Esophagus (tissue), 2 donors: ENCODE data around the gene CDC16. TPM values are rescaled to one million over a fixed set of nuclear protein-coding genes. Genes with fewer than 3 reads are reported as not detected.
"Not testable (repeated sequence)": the region's sequence is repeated elsewhere in the genome, so short reads cannot be mapped to it uniquely, and the experiment has no call there.

Experiments used
- H3K27ac ChIP-seq, 2 donors: one replicate each; pipeline ENCODE4 v1.5.1; 2013; ENCODE audit warnings: low read depth in 2 of 2, mild to moderate bottlenecking in 2 of 2, inconsistent platforms in 1 of 2, low read length in 1 of 2, moderate library complexity in 1 of 2
- H3K27me3 ChIP-seq, 2 donors: one replicate each; pipeline ENCODE4 v1.6.1; 2013; ENCODE audit warnings: low read length in 2 of 2, control low read depth in 1 of 2, mild to moderate bottlenecking in 1 of 2; ENCODE audit not compliant: insufficient read depth in 2 of 2, control insufficient read depth in 1 of 2
- H3K36me3 ChIP-seq, 2 donors: one replicate each; pipeline ENCODE4 v1.6.1; 2013; ENCODE audit warnings: low read length in 1 of 2; ENCODE audit not compliant: control insufficient read depth in 2 of 2, insufficient read depth in 2 of 2
- H3K4me1 ChIP-seq, 2 donors: one replicate each; pipeline ENCODE4 v1.6.1; 2013; ENCODE audit warnings: low read length in 1 of 2; ENCODE audit not compliant: control insufficient read depth in 2 of 2, insufficient read depth in 2 of 2
- H3K4me3 ChIP-seq, 2 donors: one replicate each; pipeline ENCODE4 v1.5.1; 2013; ENCODE audit warnings: low read length in 2 of 2, mild to moderate bottlenecking in 2 of 2, low read depth in 1 of 2, moderate library complexity in 1 of 2
- H3K9me3 ChIP-seq, 2 donors: one replicate each; pipeline ENCODE4 v1.6.1; 2013; ENCODE audit warnings: mild to moderate bottlenecking in 2 of 2, low read depth in 1 of 2, low read length in 1 of 2, moderate library complexity in 1 of 2; ENCODE audit not compliant: control insufficient read depth in 2 of 2, insufficient read depth in 1 of 2
- WGBS, 2 donors: extraction: QIAGEN DNeasy Blood & Tissue Kit; methylation state at CpG; one replicate each; pipeline ENCODE4 v1.1.7; 2013; 5-methylcytosine and 5-hydroxymethylcytosine counted together
- polyA plus RNA-seq, 2 donors: library from polyadenylated mRNA; stranded (reverse); fragments of 200-250 nt; gene quantifications; one replicate each; pipeline ENCODE4 v1.2.3, GENCODE V29; 2013
- donor health status: healthy with polysubstance abuse.
- donor health status: Bipolar disorder and iron deficiency.

The CDC16 gene
- polyA plus RNA-seq, 2 donors = 33.4 to 36.1 TPM

- no peaks in the 10 kb centered on the region for H3K27me3 ChIP-seq
- no peaks in the 10 kb centered on the region for H3K4me1 ChIP-seq
- H3K36me3 ChIP-seq = peaks cover 5 to 10% of the 10 kb centered on the region in 2 donors
- H3K27ac ChIP-seq = no peak overlapping the region
- 65 to 69% methylated on average over 4 of the region's 4 CpGs for WGBS, 2 donors
- H3K9me3 ChIP-seq = no peaks in the 10 kb centered on the region
- H3K4me3 ChIP-seq = peak overlapping the region in 1 of 2 donors; percentile 82
Observed at GRCh38 chr13:114236227-114236626, 1.5 kb downstream of the CDC16 start.

DNA sequence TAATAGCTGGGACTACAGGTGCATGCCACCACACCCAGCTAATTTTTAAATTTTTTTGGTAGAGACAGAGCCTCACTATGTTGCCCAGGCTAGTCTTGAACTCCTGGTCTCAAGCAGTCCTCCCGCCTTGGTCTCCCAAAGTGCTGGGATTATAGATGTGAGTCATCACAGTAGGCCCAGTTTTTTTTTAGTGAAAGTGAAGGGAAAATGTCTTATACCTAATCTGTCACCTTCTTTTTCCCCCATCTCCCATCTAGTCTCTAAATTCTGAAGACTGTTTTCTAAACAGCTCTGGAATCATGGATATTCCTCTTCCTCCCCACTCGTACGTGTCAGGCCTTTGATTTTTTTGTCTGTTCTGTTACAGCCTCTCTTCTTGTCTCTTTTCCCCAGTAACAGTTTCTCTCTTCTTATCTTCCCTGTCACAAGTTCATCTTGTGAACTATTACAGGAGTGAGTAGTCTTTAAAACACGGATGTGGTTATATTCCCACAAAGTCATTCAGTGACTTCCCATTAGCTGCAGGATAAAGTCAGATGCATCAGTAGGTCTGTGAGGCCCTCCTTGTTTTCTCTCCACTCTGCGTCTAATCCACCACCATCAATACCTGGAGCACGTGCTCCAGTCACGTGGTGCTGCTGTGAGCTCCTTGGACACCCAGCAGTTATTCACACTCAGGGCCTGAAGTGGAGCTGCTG, 2.9 kb downstream of the CDC16 start:
- peaks cover 8 to 14% of the 10 kb centered on the region in 2 donors for H3K36me3 ChIP-seq
- WGBS, 2 donors = 87 to 93% methylated on average over 7 of the region's 7 CpGs
- no peaks in the 10 kb centered on the region for H3K27me3 ChIP-seq

DNA sequence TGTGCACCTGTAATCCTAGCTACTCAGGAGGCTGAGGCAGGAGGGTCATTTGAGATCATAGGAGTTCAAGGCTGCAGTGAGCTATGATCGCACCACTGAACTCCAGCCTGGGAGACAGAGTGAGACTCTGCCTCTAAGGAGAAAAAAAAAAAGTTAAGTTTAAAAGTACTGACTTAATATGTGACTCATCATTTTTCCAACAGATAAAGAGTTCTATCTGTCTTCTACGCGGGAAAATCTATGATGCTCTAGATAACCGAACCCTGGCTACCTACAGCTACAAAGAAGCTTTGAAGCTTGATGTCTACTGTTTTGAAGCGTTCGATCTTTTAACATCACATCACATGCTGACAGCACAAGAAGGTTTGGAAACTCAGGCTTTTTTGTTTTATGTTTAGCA, 7.2 kb downstream of the CDC16 start:
- Histone ChIP-seq H3K4me1 (no peaks in the 10 kb centered on the region), H3K27me3 (no peaks in the 10 kb centered on the region), H3K4me3 (no peak overlapping the region), H3K9me3 (no peaks in the 10 kb centered on the region), H3K27ac (no peak overlapping the region), H3K36me3 (peaks cover 13 to 24% of the 10 kb centered on the region in 2 donors)
- WGBS, 2 donors = 88 to 93% methylated on average over 6 of the region's 6 CpGs

More for the DNA sequence above, 2.9 kb downstream of the CDC16 start:
- no peaks in the 10 kb centered on the region for H3K9me3 ChIP-seq
- H3K4me1 ChIP-seq = no peaks in the 10 kb centered on the region
- H3K4me3 ChIP-seq = no peak overlapping the region
- H3K27ac ChIP-seq = no peak overlapping the region

DNA sequence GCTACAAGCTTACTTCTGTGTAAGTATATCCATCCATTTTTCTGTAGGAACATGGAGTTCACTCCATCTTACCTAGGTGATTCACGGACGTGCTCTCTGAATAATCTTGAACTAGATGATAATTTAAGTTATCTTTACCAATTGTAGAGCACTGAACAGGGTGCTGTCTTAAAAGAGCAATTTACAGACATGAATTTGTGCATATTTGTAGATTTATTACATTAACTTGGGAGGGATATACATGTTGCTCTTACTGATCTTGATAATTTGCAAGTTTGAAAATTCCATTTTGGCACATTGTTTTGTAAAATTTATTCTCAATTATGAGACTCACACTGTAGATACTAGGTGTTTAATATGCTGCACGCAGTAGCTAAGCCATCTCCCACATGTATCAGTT, 9.3 kb downstream of the CDC16 start:
- Histone ChIP-seq H3K4me3 (no peak overlapping the region), H3K27me3 (no peaks in the 10 kb centered on the region), H3K27ac (no peak overlapping the region), H3K36me3 (peaks cover 11 to 18% of the 10 kb centered on the region in 2 donors), H3K9me3 (no peaks in the 10 kb centered on the region), H3K4me1 (no peaks in the 10 kb centered on the region)
- WGBS, 2 donors = 92 to 93% methylated on average over 3 of the region's 3 CpGs

- Histone ChIP-seq H3K27ac (no peak overlapping the region), H3K9me3 (no peaks in the 10 kb centered on the region), H3K27me3 (no peaks in the 10 kb centered on the region), H3K36me3 (peaks cover 11 to 15% of the 10 kb centered on the region in 2 donors), H3K4me1 (no peaks in the 10 kb centered on the region), H3K4me3 (no peak overlapping the region)
- 78 to 83% methylated on average over 5 of the region's 5 CpGs for WGBS, 2 donors
Observed at GRCh38 chr13:114244637-114245036, 9.9 kb downstream of the CDC16 start.

- Histone ChIP-seq H3K27ac (no peak overlapping the region), H3K36me3 (peaks cover 11 to 13% of the 10 kb centered on the region in 2 donors), H3K4me3 (no peak overlapping the region), H3K27me3 (no peaks in the 10 kb centered on the region), H3K4me1 (no peaks in the 10 kb centered on the region), H3K9me3 (no peaks in the 10 kb centered on the region)
- 79 to 85% methylated on average over 3 of the region's 3 CpGs for WGBS, 2 donors
Observed at GRCh38 chr13:114248011-114248410, 13.3 kb downstream of the CDC16 start.

GRCh38 chr13:114249077-114249476, 14.4 kb downstream of the CDC16 start:
- Histone ChIP-seq H3K36me3 (peaks cover 11 to 13% of the 10 kb centered on the region in 2 donors), H3K4me3 (no peak overlapping the region), H3K27ac (no peak overlapping the region), H3K9me3 (no peaks in the 10 kb centered on the region), H3K27me3 (no peaks in the 10 kb centered on the region), H3K4me1 (no peaks in the 10 kb centered on the region)
- 64% methylated on average over 7 of the region's 7 CpGs for WGBS, 2 donors

- H3K4me3 ChIP-seq, H3K27me3 ChIP-seq, H3K27ac ChIP-seq, H3K4me1 ChIP-seq, H3K9me3 ChIP-seq, H3K36me3 ChIP-seq: not testable (repeated sequence)
- WGBS, 2 donors = 96 to 100% methylated on average over 1 of the region's 1 CpG
Observed at GRCh38 chr13:114251639-114252440, 17.1 kb downstream of the CDC16 start.

DNA sequence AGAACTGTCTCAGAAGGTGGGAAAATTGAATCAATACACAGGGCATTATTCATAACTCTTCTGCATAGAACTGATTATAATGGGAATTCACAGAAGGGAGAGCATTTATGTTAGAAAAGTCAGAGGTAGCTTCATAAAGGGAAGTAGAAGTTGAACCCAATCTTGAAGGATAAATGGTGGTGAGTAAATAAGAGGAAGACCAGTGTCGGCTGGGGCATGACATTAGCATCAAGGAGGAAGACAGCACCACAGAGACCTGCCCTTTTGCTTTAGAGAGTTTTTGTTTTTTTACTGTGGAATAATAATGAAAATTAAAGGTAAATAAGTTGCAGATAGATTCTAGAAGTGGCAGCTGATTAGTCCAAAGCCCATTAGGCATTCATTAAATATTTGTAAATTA, 21.9 kb downstream of the CDC16 start:
- H3K4me1 ChIP-seq = no peaks in the 10 kb centered on the region
- H3K36me3 ChIP-seq = peaks cover 8% of the 10 kb centered on the region in 2 donors
- H3K27ac ChIP-seq = no peak overlapping the region
- 77 to 90% methylated on average over 1 of the region's 1 CpG for WGBS, 2 donors
- no peaks in the 10 kb centered on the region for H3K27me3 ChIP-seq
- no peak overlapping the region for H3K4me3 ChIP-seq
- no peaks in the 10 kb centered on the region for H3K9me3 ChIP-seq
